ENCODE measurements around the gene SETD5. TPM values are rescaled to one million over a fixed set of nuclear protein-coding genes. Genes with fewer than 3 reads are reported as not detected.

SETD5 gene
- total RNA-seq, 1 experiment from 2014 or later: 279 TPM

- no peak for DNase-seq (ENCODE audit: low spot score)
- H3K36me3 Mint-ChIP-seq: peaks cover 75% of the 10 kb centered on the region
- no peaks in the 10 kb centered on the region for H3K9me3 Mint-ChIP-seq
- no peak for ATAC-seq
- H3K4me1 Mint-ChIP-seq: no peaks in the 10 kb centered on the region
- no peak overlapping the region for H3K4me3 Mint-ChIP-seq
- H3K27ac Mint-ChIP-seq: no peak overlapping the region
- ChIA-PET CTCF (interaction anchor here (0.7 kb wide), 1 partner anchor 54 kb away, joined by 6 read pairs; no protein-coding TSS in a partner anchor), POLR2A (interaction anchor here (0.7 kb wide), 1 partner anchor 206 kb away, joined by 6 read pairs; no protein-coding TSS in a partner anchor)
- H3K27me3 Mint-ChIP-seq (ENCODE audit: low read depth): no peaks in the 10 kb centered on the region
- TF ChIP-seq SMAD3 (CRISPR knock-in tag; IDR thresholded peaks at IDR 0.05; ENCODE audit: borderline replicate concordance) (no peak), ZNF219 (CRISPR knock-in tag; IDR thresholded peaks at IDR 0.05; ENCODE audit: borderline replicate concordance) (no peak), HMGA2 (CRISPR knock-in tag; IDR thresholded peaks at IDR 0.05) (no peak), ZNF263 (CRISPR knock-in tag; IDR thresholded peaks at IDR 0.05; ENCODE audit: low read depth) (no peak), ETV6 (CRISPR knock-in tag; IDR thresholded peaks at IDR 0.05) (no peak), CDX4 (CRISPR knock-in tag; IDR thresholded peaks at IDR 0.05; ENCODE audit: borderline replicate concordance) (no peak), ZNF396 (CRISPR knock-in tag; IDR thresholded peaks at IDR 0.05; ENCODE audit: borderline replicate concordance) (no peak), PRDM15 (CRISPR knock-in tag; IDR thresholded peaks at IDR 0.05) (no peak), IRF1 (CRISPR knock-in tag; IDR thresholded peaks at IDR 0.05) (no peak), ZBTB21 (CRISPR knock-in tag; IDR thresholded peaks at IDR 0.05; ENCODE audit: borderline replicate concordance) (no peak), GTF2I (CRISPR knock-in tag; conservative IDR thresholded peaks at IDR 0.05) (no peak), SMAD4 (CRISPR knock-in tag; IDR thresholded peaks at IDR 0.05) (no peak), AR (CRISPR knock-in tag; IDR thresholded peaks at IDR 0.05) (no peak), NFATC4 (CRISPR knock-in tag; IDR thresholded peaks at IDR 0.05) (no peak), MYBL2 (CRISPR knock-in tag; IDR thresholded peaks at IDR 0.05) (no peak), MLX (CRISPR knock-in tag; IDR thresholded peaks at IDR 0.05) (no peak), ZNF512 (CRISPR knock-in tag; IDR thresholded peaks at IDR 0.05; ENCODE audit: borderline replicate concordance) (no peak), TEAD1 (CRISPR knock-in tag; IDR thresholded peaks at IDR 0.05) (no peak), ZNF232 (CRISPR knock-in tag; IDR thresholded peaks at IDR 0.05) (no peak)
Measured at GRCh38 chr3:9369508-9369907, 27.9 kb upstream of the SETD5 start.
